HCT116 (cell line): ENCODE measurements around the gene ANKRD22. TPM values are rescaled to one million over a fixed set of nuclear protein-coding genes. Genes with fewer than 3 reads are reported as not detected.

Source experiments
- ATAC-seq: fragments of 200-7000 bp; cut with Tn5 transposase; 2 replicates; pipeline ENCODE4 v1.9.1; 2020; ENCODE audit warnings: mild to moderate bottlenecking, moderate library complexity
- Bru-seq: library from RNA; stranded (reverse); fragments of 400-500 nt; gene quantifications from one replicate; lab custom pipeline; 2021; lab: Mats Ljungman, UMichigan
- BruChase-seq, 2 experiments: library from RNA; stranded (reverse); fragments of 400-500 nt; gene quantifications; one replicate each; lab custom pipeline; 2021; lab: Mats Ljungman, UMichigan
- BruUV-seq: library from RNA; stranded (reverse); fragments of 400-500 nt; replicated peaks from 2 replicates; lab custom pipeline; 2021; lab: Mats Ljungman, UMichigan
- CTCF ChIA-PET: fragments of 300-600 bp; sonication (Branson Sonifier 250); formaldehyde crosslinking; loops from one replicate; lab custom pipeline; 2021; ENCODE audit warnings: antibody characterized with exemption; lab: Charles Lee
- POLR2A ChIA-PET: fragments of 300-600, 350-600 bp; sonication (Branson Sonifier 250); formaldehyde crosslinking; loops from one replicate; lab custom pipeline; 2021; ENCODE audit warnings: antibody characterized with exemption; lab: Charles Lee
- RAD21 ChIA-PET, 2 experiments: fragments of 300-600 bp; sonication (Branson Sonifier 250); formaldehyde crosslinking; loops; one replicate each; lab custom pipeline; 2023; ENCODE audit warnings: low total read pairs in 2 of 2; ENCODE audit not compliant: uncharacterized antibody in 2 of 2, unreplicated experiment in 2 of 2, low non-redundant PET in 1 of 2; lab: Charles Lee
- DNase-seq: peaks from one replicate; pipeline ENCODE4 v3.0.0-alpha.2; 2010; ENCODE audit warnings: low read depth, low spot score
- H2AFZ ChIP-seq: fragments of 200-600 bp; shearing (Covaris generic), sonication (generic); 2 replicates; pipeline ENCODE4 v1.6.1; 2017; ENCODE audit warnings: low read depth, mixed run types, mixed read lengths, antibody characterized with exemption, low read length; ENCODE audit not compliant: poor library complexity, severe bottlenecking
- H3K27ac ChIP-seq: 2 replicates; pipeline ENCODE4 v1.5.1; 2012; ENCODE audit warnings: low read depth, low read length
- H3K27me3 ChIP-seq: fragments of 200-600 bp; sonication (generic); 2 replicates; pipeline ENCODE4 v1.6.1; 2016; ENCODE audit warnings: mixed run types, low read length, mixed read lengths; ENCODE audit not compliant: insufficient read depth
- H3K36me3 ChIP-seq, 2 experiments: fragments of 200-500 bp in 1 of 2; fragments of 200-600 bp in 1 of 2; sonication (Bioruptor generic) in 1 of 2; sonication (generic) in 1 of 2; 2 replicates each; pipeline versions ENCODE4 v1.5.1 to v1.6.1; 2014 to 2016; ENCODE audit warnings: low read length in 2 of 2, inconsistent platforms in 1 of 2, mixed read lengths in 1 of 2, mixed run types in 1 of 2; ENCODE audit not compliant: insufficient read depth in 2 of 2, control insufficient read depth in 1 of 2
- H3K4me1 ChIP-seq, 2 experiments: fragments of 200-600 bp in 1 of 2; sonication (generic) in 1 of 2; 2 replicates each; pipeline versions ENCODE4 v1.5.1 to v1.6.1; 2012 to 2017; ENCODE audit warnings: low read length in 2 of 2, inconsistent platforms in 1 of 2, mild to moderate bottlenecking in 1 of 2, mixed read lengths in 1 of 2, mixed run types in 1 of 2, moderate library complexity in 1 of 2; ENCODE audit not compliant: insufficient read depth in 2 of 2, control insufficient read depth in 1 of 2
- H3K4me2 ChIP-seq: fragments of 200-600 bp; sonication (generic); 2 replicates; pipeline ENCODE4 v1.6.1; 2017; ENCODE audit warnings: mixed run types, low read length, mixed read lengths
- H3K4me3 ChIP-seq, 2 experiments: fragments of 200-600 bp in 1 of 2; sonication (generic) in 1 of 2; replicated peaks in 1 of 2; 2 replicates each; pipeline ENCODE4 v1.5.1; 2011 to 2016; ENCODE audit warnings: low read length in 2 of 2, control low read depth in 1 of 2, low read depth in 1 of 2, mild to moderate bottlenecking in 1 of 2, mixed read lengths in 1 of 2, mixed run types in 1 of 2
- H3K79me2 ChIP-seq: fragments of 200-600 bp; sonication (generic); 2 replicates; pipeline ENCODE4 v1.6.1; 2017; ENCODE audit warnings: mild to moderate bottlenecking, mixed run types, low read length, moderate library complexity, mixed read lengths; ENCODE audit not compliant: insufficient read depth
- H3K9ac ChIP-seq: fragments of 200-600 bp; sonication (generic); 2 replicates; pipeline ENCODE4 v1.6.1; 2016; ENCODE audit warnings: low read length, mixed read lengths
- H3K9me2 ChIP-seq: fragments of 200-600 bp; sonication (generic), shearing (Covaris generic); 2 replicates; pipeline ENCODE4 v1.6.1; 2017; ENCODE audit warnings: mixed run types, mild to moderate bottlenecking, moderate library complexity; ENCODE audit not compliant: insufficient read depth
- H3K9me3 ChIP-seq, 2 experiments: fragments of 200-500 bp in 1 of 2; fragments of 200-600 bp in 1 of 2; sonication (Bioruptor generic) in 1 of 2; sonication (generic) in 1 of 2; 2 replicates each; pipeline ENCODE4 v1.6.1; 2014 to 2017; ENCODE audit warnings: low read length in 2 of 2, mixed read lengths in 2 of 2, inconsistent platforms in 1 of 2, low read depth in 1 of 2, mild to moderate bottlenecking in 1 of 2, mixed run types in 1 of 2, moderate library complexity in 1 of 2; ENCODE audit not compliant: control insufficient read depth in 1 of 2, insufficient read depth in 1 of 2
- H4K20me1 ChIP-seq: fragments of 200-600 bp; sonication (generic), shearing (Covaris generic); 2 replicates; pipeline ENCODE4 v1.6.1; 2017; ENCODE audit warnings: mixed run types, mild to moderate bottlenecking, moderate library complexity; ENCODE audit not compliant: insufficient read depth
- ATF3 ChIP-seq: IDR thresholded peaks from 2 replicates; pipeline ENCODE4 v1.6.1; 2012
- CBX3 ChIP-seq: IDR thresholded peaks from 2 replicates; pipeline ENCODE4 v1.6.1; 2012; ENCODE audit warnings: low read depth
- CEBPB ChIP-seq: IDR thresholded peaks from 2 replicates; pipeline ENCODE4 v1.6.1; 2012; ENCODE audit warnings: low read depth
- CTCF ChIP-seq, 3 experiments: fragments of 200-600 bp in 1 of 3; sonication (generic) in 1 of 3; IDR thresholded peaks in 2 of 3; conservative IDR thresholded peaks in 1 of 3; 2 replicates each; pipeline ENCODE4 v1.5.1; 2012 to 2017; ENCODE audit warnings: low read depth in 2 of 3, low read length in 2 of 3, antibody characterized with exemption in 1 of 3, borderline replicate concordance in 1 of 3, control low read depth in 1 of 3, mild to moderate bottlenecking in 1 of 3, mixed read lengths in 1 of 3, mixed run types in 1 of 3, moderate library complexity in 1 of 3; ENCODE audit not compliant: insufficient read depth in 1 of 3
- EGR1 ChIP-seq: IDR thresholded peaks from 2 replicates; pipeline ENCODE4 v1.6.1; 2012; ENCODE audit warnings: low read depth
- ELF1 ChIP-seq: IDR thresholded peaks from 2 replicates; pipeline ENCODE4 v1.6.1; 2012; ENCODE audit warnings: low read depth, borderline replicate concordance
- EZH2 ChIP-seq: fragments of 200-600 bp; sonication (generic); IDR thresholded peaks from 2 replicates; pipeline ENCODE4 v1.6.1; 2017; ENCODE audit warnings: antibody characterized with exemption, mixed run types
- EZH2phosphoT487 ChIP-seq: fragments of 200-600 bp; IDR thresholded peaks from 2 replicates; pipeline ENCODE4 v1.6.1; 2018; ENCODE audit warnings: antibody characterized with exemption, borderline replicate concordance
- FOSL1 ChIP-seq: IDR thresholded peaks from 2 replicates; pipeline ENCODE4 v1.6.1; 2012; ENCODE audit warnings: low read depth
- JUND ChIP-seq: IDR thresholded peaks from 2 replicates; pipeline ENCODE4 v1.6.1; 2012
- MAX ChIP-seq: IDR thresholded peaks from 2 replicates; pipeline ENCODE4 v1.6.1; 2012
- POLR2A ChIP-seq: IDR thresholded peaks from 2 replicates; pipeline ENCODE4 v1.7.0; 2011; ENCODE audit warnings: borderline replicate concordance; ENCODE audit not compliant: insufficient read depth, insufficient read length; ENCODE audit errors: extremely low read depth
- REST ChIP-seq: IDR thresholded peaks from 2 replicates; pipeline ENCODE4 v1.6.1; 2012; ENCODE audit warnings: low read depth
- SP1 ChIP-seq: IDR thresholded peaks from 2 replicates; pipeline ENCODE4 v1.6.1; 2012; ENCODE audit warnings: low read depth
- TCF7L2 ChIP-seq: IDR thresholded peaks from 2 replicates; pipeline ENCODE4 v1.7.0; 2011; ENCODE audit warnings: borderline replicate concordance, inconsistent platforms; ENCODE audit not compliant: insufficient read depth, insufficient read length; ENCODE audit errors: extremely low read depth
- YY1 ChIP-seq: IDR thresholded peaks from 2 replicates; pipeline ENCODE4 v1.6.1; 2011; ENCODE audit warnings: low read length, low read depth, moderate library complexity, mild to moderate bottlenecking; ENCODE audit not compliant: insufficient replicate concordance; ENCODE audit errors: extremely low read depth
- ZBTB33 ChIP-seq: IDR thresholded peaks from 2 replicates; pipeline ENCODE4 v1.6.1; 2011; ENCODE audit warnings: mild to moderate bottlenecking, low read length, moderate library complexity; ENCODE audit not compliant: insufficient replicate concordance; ENCODE audit errors: extremely low read depth
- ZFX ChIP-seq: fragments of 450-650 bp; IDR thresholded peaks from 2 replicates; pipeline ENCODE4 v1.6.1; 2017
- ZNF274 ChIP-seq: fragments of 200-500 bp; sonication (Bioruptor generic); IDR thresholded peaks from 2 replicates; pipeline ENCODE4 v1.6.1; 2014; ENCODE audit warnings: mild to moderate bottlenecking, low read depth, low read length, inconsistent platforms
- intact Hi-C: fragments of 100-400 bp; cut with micrococcal nuclease; formaldehyde crosslinking; loops from 2 replicates; pipeline ENCODE4 v1.10.0; 2022
- long read RNA-seq: library from polyadenylated mRNA; unstranded; transcript quantifications from one replicate; pipeline ENCODE4 v2.0.0, GENCODE V29; 2021; ENCODE audit not compliant: unreplicated experiment
- polyA plus RNA-seq: library from polyadenylated mRNA; unstranded; fragments of >200 nt; gene quantifications from 2 replicates; pipeline ENCODE4 v1.2.1, GENCODE V29; 2012; ENCODE audit warnings: missing spikeins
- total RNA-seq: library from RNA; stranded (reverse); gene quantifications from one replicate; pipeline ENCODE4 v1.2.1, GENCODE V29; 2021; ENCODE audit not compliant: unreplicated experiment

Gene ANKRD22
- 2.3 TPM for total RNA-seq
- 1.9 and 2.5 TPM in 2 replicates for polyA plus RNA-seq
- Bru-seq, nascent RNA: percentile 41 among the genes with signal in this experiment
- percentile 33 among the genes with signal in this experiment for BruChase-seq, experiment 1, labeled RNA remaining after a 6-hour chase
- percentile 39 among the genes with signal in this experiment for BruChase-seq, experiment 2, labeled RNA remaining after a 2-hour chase
- long read RNA-seq, partial matches to known transcripts: 0 of 5 reads
- long read RNA-seq, other reads (novel, unspliced or antisense): 2 of 5 reads

GRCh38 chr10:88851706-88852105 is at the start of gene ANKRD22:
TSS of gene ANKRD22 (minus strand) at chr10:88851844. CDS start at chr10:88851607, 237 bp downstream.
- ChIA-PET CTCF (interaction anchor here (1.1 to 1.4 kb wide), 2 partner anchors 15 to 82 kb away, joined by 3 to 5 read pairs; no protein-coding TSS in a partner anchor), RAD21 (no interaction called here), POLR2A (no interaction called here)
- Histone ChIP-seq H3K9me2 (no peaks in the 10 kb centered on the region), H3K27me3 (no peaks in the 10 kb centered on the region), H3K4me1 (peaks cover 19 to 45% of the 10 kb centered on the region in 2 experiments), H3K27ac (no peak within 1 kb of the TSS), H3K79me2 (no peaks in the 10 kb centered on the region), H3K9me3 (no peaks in the 10 kb centered on the region), H3K36me3 (no peaks in the 10 kb centered on the region), H4K20me1 (no peaks in the 10 kb centered on the region), H3K9ac (no peak within 1 kb of the TSS), H3K4me2 (peak within 1 kb of the TSS; percentile 63), H2AFZ (peak within 1 kb of the TSS; percentile 73), H3K4me3 (peak within 1 kb of the TSS in 1 of 2 experiments; percentile 27; a peak in 1 of 4 replicates)
- peak; percentile 84 for DNase-seq
- intact Hi-C loops: no loop called here
- no TSS peak for BruUV-seq
- ATAC-seq: peak; percentile 98
- TF ChIP-seq YY1 (peak; percentile 39), CEBPB (peak; percentile 87), FOSL1 (peak; percentile 91), TCF7L2 (no peak), ATF3 (no peak), POLR2A (no peak), EGR1 (0 out of 2 replicates have a peak, but pooled peaks have one; percentile 19), ELF1 (no peak), CTCF (IDR thresholded peaks at IDR 0.05 in 2 of 3, conservative IDR thresholded peaks at IDR 0.05 in 1 of 3; ENCODE audit: borderline replicate concordance in 1 of 3, insufficient read depth in 1 of 3, low read depth in 2 of 3, low read length in 2 of 3) (no peak), ZFX (no peak), REST (no peak), EZH2 (no peak), SP1 (peak; percentile 96), EZH2phosphoT487 (no peak), JUND (peak; percentile 86), ZNF274 (no peak), ZBTB33 (peak; percentile 35), CBX3 (peak; percentile 97), MAX (peak; percentile 77)
